Kidney capillary endothelial cell (primary cell): ENCODE data around the gene ABCC6.
A peak's percentile ranks its signal among the peaks of the same experiment; 100 is the strongest.
"Not testable (repeated sequence)": the region's sequence is repeated elsewhere in the genome, so short reads cannot be mapped to it uniquely, and the experiment has no call there.

Source experiments
- DNase-seq: peaks from one replicate; pipeline ENCODE4 v3.0.0-alpha.2; 2018; ENCODE audit warnings: low spot score

The ABCC6 gene

GRCh38 chr16:16112450-16113053 lies 110.7 kb downstream of the ABCC6 start:
- no peak for DNase-seq

DNA sequence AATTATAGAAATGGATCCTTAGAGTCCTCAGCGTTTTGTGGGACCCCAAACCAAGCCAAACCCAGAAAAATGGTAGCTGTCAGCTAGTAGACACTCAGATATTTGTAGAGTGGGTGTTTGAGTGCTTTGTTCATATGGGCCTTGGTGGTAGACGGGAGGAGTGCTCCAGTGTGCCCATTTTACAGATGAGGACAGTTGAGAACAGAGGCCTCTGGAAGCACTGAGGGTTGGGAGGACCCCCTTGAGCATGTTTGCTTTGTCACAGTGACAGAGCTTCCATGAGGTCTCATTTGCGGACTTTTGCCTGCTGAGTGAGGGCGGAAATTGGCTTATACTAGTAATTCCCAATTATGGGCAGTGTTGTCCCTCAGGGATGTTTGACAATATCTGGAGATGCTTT lies 111.7 kb downstream of the ABCC6 start:
- no peak for DNase-seq

DNA sequence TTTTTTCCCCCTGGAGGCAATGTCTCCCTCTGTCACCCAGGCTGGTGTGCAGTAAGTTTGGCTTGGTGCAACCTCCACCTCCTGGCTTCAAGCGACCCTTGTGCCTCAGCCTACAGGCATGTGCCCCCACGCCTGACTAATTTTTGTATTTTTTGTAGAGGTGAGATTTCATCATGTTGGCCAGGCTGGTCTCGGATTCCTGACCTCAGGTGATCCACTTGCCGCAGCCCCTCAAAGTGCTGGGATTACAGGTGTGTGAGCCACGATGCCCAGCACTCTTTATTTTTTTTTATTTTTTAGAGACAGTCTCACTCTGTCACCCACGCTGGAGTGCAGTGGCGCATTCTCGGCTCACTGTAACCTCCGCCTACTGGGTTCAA lies 113.2 kb downstream of the ABCC6 start:
- no peak for DNase-seq

- no peak for DNase-seq
Observed at GRCh38 chr16:16109453-16110110, 113.7 kb downstream of the ABCC6 start.

GRCh38 chr16:16108759-16109158 lies 114.5 kb downstream of the ABCC6 start:
- DNase-seq = no peak

GRCh38 chr16:16107839-16108238 lies 115.5 kb downstream of the ABCC6 start:
- no peak for DNase-seq

- DNase-seq = no peak
Observed at GRCh38 chr16:16106466-16106865, 116.8 kb downstream of the ABCC6 start.

DNA sequence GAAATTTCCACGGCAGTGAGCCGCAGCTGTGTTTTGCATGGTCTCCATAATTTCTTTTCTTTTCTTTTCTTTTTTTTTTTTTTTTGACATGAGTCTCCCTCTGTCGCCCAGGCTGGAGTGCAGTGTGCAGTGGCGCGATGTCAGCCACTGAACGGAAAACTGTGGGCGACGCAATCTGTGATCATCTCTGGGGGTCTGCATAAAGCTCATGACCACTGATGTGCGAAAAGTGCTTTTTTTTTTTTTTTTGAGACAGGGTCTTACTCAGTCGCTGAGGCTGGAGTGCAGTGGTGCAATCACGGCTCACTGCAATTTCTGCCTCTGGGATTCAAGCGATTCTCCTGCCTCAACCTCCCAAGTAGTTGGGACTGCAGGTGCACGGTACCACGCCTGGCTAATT lies 117.6 kb downstream of the ABCC6 start:
- no peak for DNase-seq

DNA sequence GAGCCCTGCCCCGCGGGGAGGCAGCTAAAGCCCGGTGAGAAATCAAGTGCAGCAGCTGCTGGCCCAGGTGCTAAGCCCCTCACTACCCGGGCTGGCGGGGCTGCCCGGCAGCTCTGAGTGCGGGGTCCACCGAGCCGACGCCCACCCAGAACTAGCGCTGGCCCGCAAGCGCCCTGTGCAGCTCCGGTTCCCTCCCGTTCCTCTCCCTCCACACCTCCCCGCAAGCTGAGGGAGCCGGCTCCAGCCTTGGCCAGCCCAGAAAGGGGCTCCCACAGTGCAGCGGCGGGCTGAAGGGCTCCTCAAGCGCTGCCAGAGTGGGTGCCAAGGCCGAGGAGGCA lies 118.5 kb downstream of the ABCC6 start:
- not testable (repeated sequence) for DNase-seq

DNA sequence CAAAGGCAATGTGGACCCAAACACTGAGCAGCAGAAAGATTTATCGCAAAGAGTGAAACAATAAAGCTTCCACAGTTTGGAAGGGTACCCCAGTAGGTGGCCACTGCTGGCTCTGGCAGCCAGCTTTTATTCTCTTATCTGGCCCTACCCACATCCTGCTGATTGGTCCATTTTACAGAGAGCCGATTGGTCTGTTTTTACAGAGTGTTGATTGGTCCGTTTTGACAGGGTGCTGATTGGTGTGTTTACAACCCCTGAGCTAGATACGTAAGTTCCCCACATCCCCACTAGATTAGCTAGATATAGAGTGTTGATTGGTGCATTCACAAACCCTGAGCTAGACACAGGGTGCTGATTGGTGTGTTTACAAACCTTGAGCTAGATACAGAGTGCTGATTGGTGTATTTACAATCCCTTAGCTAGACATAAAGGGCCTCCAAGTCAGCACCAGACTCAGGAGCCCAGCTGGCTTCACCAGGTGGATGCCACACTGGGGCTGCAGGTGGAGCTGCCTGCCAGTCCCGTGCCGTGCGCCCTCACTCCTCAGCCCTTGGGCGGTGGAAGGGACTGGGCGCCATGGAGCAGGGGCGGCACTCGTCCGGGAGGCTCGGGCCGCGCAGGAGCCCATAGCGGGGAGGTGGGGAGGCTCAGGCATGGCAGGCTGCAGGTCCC lies 119.0 kb downstream of the ABCC6 start:
- not testable (repeated sequence) for DNase-seq

GRCh38 chr16:16102738-16103137 lies 120.6 kb downstream of the ABCC6 start:
- no peak for DNase-seq

DNA sequence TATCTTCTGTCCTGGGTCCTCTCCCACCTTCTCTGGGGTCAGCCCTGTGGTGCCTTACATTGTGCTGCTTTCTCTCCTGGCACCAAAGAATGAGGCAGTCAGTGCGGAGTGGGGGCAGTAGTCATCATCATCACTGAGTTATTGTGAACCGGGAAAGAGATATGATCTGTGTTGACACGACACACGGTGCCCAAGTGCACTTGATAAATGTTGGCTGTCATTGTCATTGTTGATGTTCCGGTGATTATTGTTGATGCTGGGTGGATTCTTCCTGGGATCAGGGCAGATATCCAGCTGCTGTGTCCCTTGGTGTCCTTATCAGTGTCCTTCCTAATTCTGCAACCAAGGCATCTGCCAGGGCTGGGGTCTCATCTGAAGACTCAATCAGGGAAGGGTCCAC lies 121.7 kb downstream of the ABCC6 start:
- no peak for DNase-seq

DNA sequence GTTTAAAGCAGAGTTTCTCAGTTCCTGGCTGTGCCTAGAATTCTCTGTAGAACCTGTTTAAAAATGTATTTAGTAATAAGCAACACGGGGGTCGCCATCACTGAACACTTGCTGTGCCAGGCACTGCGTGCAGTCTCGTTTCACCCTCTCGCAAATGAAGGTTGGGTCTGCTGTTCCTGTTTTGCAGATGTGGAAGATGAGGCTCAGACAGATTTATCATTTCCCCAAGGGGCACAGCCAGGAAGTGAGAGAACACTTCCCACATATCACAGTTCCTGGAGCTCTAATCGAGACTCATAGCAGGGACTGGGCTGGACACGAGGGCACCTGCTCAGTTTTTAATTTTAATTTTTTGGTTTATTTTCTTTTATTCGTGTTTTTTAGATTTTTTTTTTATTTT lies 122.7 kb downstream of the ABCC6 start:
- peak; percentile 26 for DNase-seq

DNA sequence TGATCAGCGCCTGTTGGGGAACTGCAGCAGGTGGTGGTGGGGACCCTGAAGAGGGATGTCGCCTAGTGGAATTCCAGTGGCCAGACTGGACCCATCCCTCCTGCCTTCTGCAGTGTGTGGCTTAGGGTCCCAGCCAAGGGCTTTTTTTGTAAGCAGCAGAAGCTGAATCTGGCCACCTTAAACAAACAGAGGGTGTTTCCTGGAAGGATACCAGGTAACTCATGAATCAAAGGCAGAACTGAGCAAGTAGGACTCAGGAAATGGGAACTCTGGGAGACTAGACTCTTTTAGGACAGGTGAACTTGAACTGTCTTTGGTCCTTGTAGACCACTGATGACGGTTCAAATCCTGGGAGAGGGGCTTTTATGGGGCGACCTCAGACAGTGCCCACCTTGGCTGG lies 124.0 kb downstream of the ABCC6 start:
- no peak for DNase-seq
